Hepatocyte (in vitro differentiated cells): ENCODE results near the gene SEMA3D. TPM values are rescaled to one million over a fixed set of nuclear protein-coding genes. Genes with fewer than 3 reads are reported as not detected.

Source experiments
- DNase-seq: peaks from one replicate; pipeline ENCODE4 v3.0.0-alpha.2; 2016; ENCODE audit warnings: low spot score
- H2AFZ ChIP-seq: fragments of 200-600 bp; sonication (generic); 2 replicates; pipeline ENCODE4 v1.6.0; 2016; ENCODE audit warnings: antibody characterized with exemption, mild to moderate bottlenecking
- H3K27ac ChIP-seq: fragments of 200-600 bp; sonication (generic); 2 replicates; pipeline ENCODE4 v1.5.1; 2016; ENCODE audit warnings: mild to moderate bottlenecking
- H3K27me3 ChIP-seq: fragments of 200-600 bp; sonication (generic); 2 replicates; pipeline ENCODE4 v1.6.1; 2016
- H3K36me3 ChIP-seq: fragments of 200-600 bp; sonication (generic); replicated peaks from 2 replicates; pipeline ENCODE4 v1.5.1; 2016; ENCODE audit warnings: low read depth; ENCODE audit not compliant: insufficient read depth
- H3K4me1 ChIP-seq: fragments of 200-600 bp; sonication (generic); 2 replicates; pipeline ENCODE4 v1.5.1; 2016; ENCODE audit warnings: mild to moderate bottlenecking, moderate library complexity; ENCODE audit not compliant: insufficient read depth
- H3K4me2 ChIP-seq: fragments of 200-600 bp; sonication (generic); 2 replicates; pipeline ENCODE4 v1.6.0; 2016
- H3K4me3 ChIP-seq: fragments of 200-600 bp; sonication (generic); 2 replicates; pipeline ENCODE4 v1.5.1; 2016; ENCODE audit warnings: mild to moderate bottlenecking
- H3K79me2 ChIP-seq: fragments of 200-600 bp; sonication (generic); 2 replicates; pipeline ENCODE4 v1.6.0; 2017; ENCODE audit warnings: mild to moderate bottlenecking
- H3K9me2 ChIP-seq: fragments of 200-600 bp; sonication (generic); replicated peaks from 2 replicates; pipeline ENCODE4 v1.6.0; 2017; ENCODE audit warnings: mild to moderate bottlenecking; ENCODE audit not compliant: insufficient read depth
- H3K9me3 ChIP-seq: fragments of 200-600 bp; sonication (generic); 2 replicates; pipeline ENCODE4 v1.5.1; 2016; ENCODE audit warnings: low read depth, mild to moderate bottlenecking
- H4K20me1 ChIP-seq: fragments of 200-600 bp; sonication (generic); 2 replicates; pipeline ENCODE4 v1.6.0; 2016; ENCODE audit warnings: mild to moderate bottlenecking; ENCODE audit not compliant: insufficient read depth, poor library complexity, severe bottlenecking
- CTCF ChIP-seq: fragments of 200-600 bp; sonication (generic); IDR thresholded peaks from 2 replicates; pipeline ENCODE4 v1.5.1; 2016; ENCODE audit warnings: antibody characterized with exemption, mild to moderate bottlenecking; ENCODE audit not compliant: poor library complexity
- EZH2 ChIP-seq: fragments of 200-600 bp; sonication (generic); IDR thresholded peaks from 2 replicates; pipeline ENCODE4 v1.6.1; 2016; ENCODE audit warnings: antibody characterized with exemption, mild to moderate bottlenecking, borderline replicate concordance
- EZH2phosphoT487 ChIP-seq: fragments of 200-600 bp; sonication (generic); IDR thresholded peaks from one replicate; pipeline ENCODE4 v1.6.1; 2018; ENCODE audit warnings: antibody characterized with exemption, mild to moderate bottlenecking, low read depth, moderate library complexity; ENCODE audit not compliant: unreplicated experiment, severe bottlenecking
- whole genome bisulfite sequencing: methylation state at CpG from one replicate; pipeline ENCODE4 v1.1.6; 2016; ENCODE audit warnings: low lambda C conversion rate; ENCODE audit errors: missing lambda C conversion rate; 5-methylcytosine and 5-hydroxymethylcytosine counted together
- polyA plus RNA-seq: library from polyadenylated mRNA; unstranded; fragments of >200 nt; fragmentation: Nextera tagmentation; extraction: Ambion mirVana; gene quantifications from 2 replicates; pipeline ENCODE4 v1.2.1, GENCODE V29; 2016
- total RNA-seq: library from RNA; depleted of rRNA; stranded (reverse); fragments of >200 nt; gene quantifications from 2 replicates; pipeline ENCODE4 v1.2.3, GENCODE V29; 2014

The SEMA3D gene
- total and polyA plus RNA-seq, 2 experiments from 2014 or later, result 18.7 to 44.9 TPM

- TF ChIP-seq CTCF, result no peak
- TF ChIP-seq EZH2phosphoT487, result no peak
- TF ChIP-seq EZH2, result no peak
- Histone ChIP-seq H3K9me3 (no peaks in the 10 kb centered on the region), H3K4me3 (no peak overlapping the region), H3K36me3 (no peaks in the 10 kb centered on the region), H4K20me1 (no peaks in the 10 kb centered on the region), H3K4me1 (peaks cover 7% of the 10 kb centered on the region), H3K4me2 (no peak overlapping the region), H3K79me2 (no peaks in the 10 kb centered on the region), H3K27ac (no peak overlapping the region), H3K27me3 (no peaks in the 10 kb centered on the region), H3K9me2 (no peaks in the 10 kb centered on the region), H2AFZ (no peak overlapping the region)
- DNase-seq, result no peak
- WGBS, result 88% methylated on average over 7 of the region's 7 CpGs
Observed at GRCh38 chr7:85014936-85015660, 171.8 kb downstream of the SEMA3D start.

- WGBS, result 96% methylated on average over 4 of the region's 4 CpGs
- H3K4me3 ChIP-seq, result no peak overlapping the region
- H3K4me2 ChIP-seq, result no peak overlapping the region
- no peak overlapping the region for H2AFZ ChIP-seq
- H3K27ac ChIP-seq, result no peak overlapping the region
- no peaks in the 10 kb centered on the region for H4K20me1 ChIP-seq
- no peaks in the 10 kb centered on the region for H3K9me3 ChIP-seq
- no peaks in the 10 kb centered on the region for H3K79me2 ChIP-seq
- H3K9me2 ChIP-seq, result no peaks in the 10 kb centered on the region
- DNase-seq, result no peak
- TF ChIP-seq EZH2 (no peak), EZH2phosphoT487 (no peak), CTCF (no peak)
- H3K36me3 ChIP-seq, result no peaks in the 10 kb centered on the region
- no peaks in the 10 kb centered on the region for H3K4me1 ChIP-seq
- no peaks in the 10 kb centered on the region for H3K27me3 ChIP-seq
Observed at GRCh38 chr7:85011127-85011526, 175.7 kb downstream of the SEMA3D start.

GRCh38 chr7:85010306-85010705, 176.6 kb downstream of the SEMA3D start:
- no peaks in the 10 kb centered on the region for H3K79me2 ChIP-seq
- H3K9me2 ChIP-seq, result no peaks in the 10 kb centered on the region
- H3K27ac ChIP-seq, result no peak overlapping the region
- no peaks in the 10 kb centered on the region for H3K9me3 ChIP-seq
- no peaks in the 10 kb centered on the region for H3K36me3 ChIP-seq
- TF ChIP-seq EZH2phosphoT487, result no peak
- no peak for TF ChIP-seq CTCF
- TF ChIP-seq EZH2, result no peak
- H2AFZ ChIP-seq, result no peak overlapping the region
- no peaks in the 10 kb centered on the region for H4K20me1 ChIP-seq
- no peaks in the 10 kb centered on the region for H3K4me1 ChIP-seq
- DNase-seq, result no peak
- H3K4me3 ChIP-seq, result no peak overlapping the region
- no peaks in the 10 kb centered on the region for H3K27me3 ChIP-seq
- H3K4me2 ChIP-seq, result no peak overlapping the region
